ENCODE data around the gene SERTAD1.
"Not testable (repeated sequence)": the region's sequence is repeated elsewhere in the genome, so short reads cannot be mapped to it uniquely, and the experiment has no call there.

The SERTAD1 gene

GRCh38 chr19:40452016-40452415 is 26.2 kb upstream of the SERTAD1 start:
- no peak for DNase-seq (ENCODE audit: low read depth in 2 of 3, low spot score in 1 of 3)

- DNase-seq (ENCODE audit: low read depth in 2 of 3, low spot score in 1 of 3) = no peak
These were observed 24.9 kb upstream of the SERTAD1 start for GRCh38 chr19:40450664-40451063.

- no peak for DNase-seq (ENCODE audit: low read depth in 2 of 3, low spot score in 1 of 3)
These were observed 23.7 kb upstream of the SERTAD1 start for GRCh38 chr19:40449506-40449905.

GRCh38 chr19:40446263-40446784 is 20.5 kb upstream of the SERTAD1 start:
- DNase-seq (ENCODE audit: low read depth in 2 of 3, low spot score in 1 of 3) = no peak

GRCh38 chr19:40445780-40446262 is 20.0 kb upstream of the SERTAD1 start:
- DNase-seq (ENCODE audit: low read depth in 2 of 3, low spot score in 1 of 3) = no peak

- no peak for DNase-seq (ENCODE audit: low read depth in 2 of 3, low spot score in 1 of 3)
These were observed 19.1 kb upstream of the SERTAD1 start for GRCh38 chr19:40444825-40445312.

- peak; percentile 91 to 97 (median 93) for DNase-seq (ENCODE audit: low read depth in 2 of 3, low spot score in 1 of 3)
These were observed 18.4 kb upstream of the SERTAD1 start, which contains the start of gene SERTAD3 for GRCh38 chr19:40444000-40444824. Gene SERTAD3 (minus strand): TSS chr19:40444335. CDS start chr19:40442080, 2,255 bp downstream.

GRCh38 chr19:40443131-40443999 is 17.6 kb upstream of the SERTAD1 start:
- DNase-seq (ENCODE audit: low read depth in 2 of 3, low spot score in 1 of 3) = peak; percentile 96 to 99 (median 99)

- DNase-seq (ENCODE audit: low read depth in 2 of 3, low spot score in 1 of 3) = no peak
These were observed 16.7 kb upstream of the SERTAD1 start for GRCh38 chr19:40442328-40443130.

- no peak for DNase-seq (ENCODE audit: low read depth in 2 of 3, low spot score in 1 of 3)
These were observed 16.0 kb upstream of the SERTAD1 start for GRCh38 chr19:40441719-40442253.

GRCh38 chr19:40438284-40438683 is 12.5 kb upstream of the SERTAD1 start:
- no peak for DNase-seq (ENCODE audit: low read depth in 2 of 3, low spot score in 1 of 3)

GRCh38 chr19:40433391-40434216 is 7.8 kb upstream of the SERTAD1 start:
- peak in 2 of 3 donors; percentile 32 to 43 for DNase-seq (ENCODE audit: low read depth in 2 of 3, low spot score in 1 of 3)

GRCh38 chr19:40432760-40433159 is 7.0 kb upstream of the SERTAD1 start:
- not testable (repeated sequence) for DNase-seq (ENCODE audit: low read depth in 2 of 3, low spot score in 1 of 3)

- DNase-seq (ENCODE audit: low read depth in 2 of 3, low spot score in 1 of 3) = no peak
These were observed 5.9 kb upstream of the SERTAD1 start for GRCh38 chr19:40431698-40432097.

- DNase-seq (ENCODE audit: low read depth in 2 of 3, low spot score in 1 of 3) = not testable (repeated sequence)
These were observed 4.5 kb upstream of the SERTAD1 start for GRCh38 chr19:40430242-40430641.

GRCh38 chr19:40428197-40428596 is 2.4 kb upstream of the SERTAD1 start:
- DNase-seq (ENCODE audit: low read depth in 2 of 3, low spot score in 1 of 3) = not testable (repeated sequence)

- DNase-seq (ENCODE audit: low read depth in 2 of 3, low spot score in 1 of 3) = no peak
These were observed 949 bp downstream of the SERTAD1 start for GRCh38 chr19:40424637-40425449.

GRCh38 chr19:40423938-40424337 is 1.9 kb downstream of the SERTAD1 start:
- DNase-seq (ENCODE audit: low read depth in 2 of 3, low spot score in 1 of 3) = no peak
